Activated naive CD4-positive, alpha-beta T cell treated with anti-CD3 and anti-CD28 coated beads for 36 hours (primary cell): ENCODE results near the gene RAD51B. TPM values are rescaled to one million over a fixed set of nuclear protein-coding genes. Genes with fewer than 3 reads are reported as not detected.
"Not testable (repeated sequence)": the region's sequence is repeated elsewhere in the genome, so short reads cannot be mapped to it uniquely, and the experiment has no call there.

ENCODE experiments used
- CTCF ChIA-PET: fragments of 350-600 bp; sonication (Branson Sonifier 250); formaldehyde crosslinking; loops from one replicate; lab custom pipeline; 2021; ENCODE audit warnings: antibody characterized with exemption; lab: Charles Lee
- DNase-seq: peaks from one replicate; pipeline ENCODE4 v3.0.0-alpha.2; 2020
- H3K27ac Mint-ChIP-seq: one replicate; pipeline ENCODE4 v1.8.0; 2021; ENCODE audit warnings: mild to moderate bottlenecking, mixed read lengths
- H3K27me3 Mint-ChIP-seq: one replicate; pipeline ENCODE4 v1.8.0; 2021; ENCODE audit warnings: low read depth, mixed read lengths
- H3K36me3 Mint-ChIP-seq: one replicate; pipeline ENCODE4 v1.8.0; 2021; ENCODE audit warnings: low read depth, mixed read lengths
- H3K4me1 Mint-ChIP-seq: one replicate; pipeline ENCODE4 v1.8.0; 2021; ENCODE audit warnings: low read depth, mixed read lengths
- H3K4me3 Mint-ChIP-seq: one replicate; pipeline ENCODE4 v1.8.0; 2021; ENCODE audit warnings: mild to moderate bottlenecking, moderate library complexity, mixed read lengths
- H3K9me3 Mint-ChIP-seq: one replicate; pipeline ENCODE4 v1.8.0; 2021; ENCODE audit warnings: mixed read lengths
- intact Hi-C: fragments of 100-400 bp; cut with micrococcal nuclease; formaldehyde crosslinking; loops from one replicate; pipeline ENCODE4 v1.15.1; 2023
- total RNA-seq, 2 experiments: library from RNA; stranded (reverse); gene quantifications; one replicate each; pipeline ENCODE4 v1.2.3, GENCODE V29; 2021

Gene RAD51B
- total RNA-seq, 2 experiments from 2014 or later, result 44.8 to 47.6 TPM

DNA sequence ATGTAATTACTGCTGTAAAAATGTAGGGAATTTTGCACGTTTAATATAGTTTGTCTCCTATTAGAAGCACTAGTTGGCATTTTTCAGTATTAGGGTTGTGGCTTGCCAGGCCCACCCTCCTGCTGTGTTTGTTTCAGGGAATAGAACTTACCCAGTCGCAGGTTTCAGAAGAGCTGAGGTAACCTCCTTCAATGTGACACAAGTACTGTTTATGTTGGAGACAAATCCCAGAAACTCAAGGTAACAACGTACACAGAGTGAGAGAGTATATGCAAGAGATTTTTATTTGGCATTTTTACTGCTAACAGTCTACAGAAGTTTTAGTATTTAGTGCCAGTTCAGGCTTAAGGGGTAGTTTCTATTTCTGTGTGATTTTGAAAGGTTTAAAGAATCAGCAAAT, 284.3 kb downstream of the RAD51B start:
- Mint-ChIP-seq H3K4me1 (no peaks in the 10 kb centered on the region), H3K9me3 (peaks cover 24% of the 10 kb centered on the region), H3K36me3 (peaks cover 30% of the 10 kb centered on the region), H3K27me3 (no peaks in the 10 kb centered on the region), H3K27ac (no peak overlapping the region), H3K4me3 (no peak overlapping the region)
- intact Hi-C loops, result no loop called here
- CTCF ChIA-PET, result no interaction called here
- no peak for DNase-seq

DNA sequence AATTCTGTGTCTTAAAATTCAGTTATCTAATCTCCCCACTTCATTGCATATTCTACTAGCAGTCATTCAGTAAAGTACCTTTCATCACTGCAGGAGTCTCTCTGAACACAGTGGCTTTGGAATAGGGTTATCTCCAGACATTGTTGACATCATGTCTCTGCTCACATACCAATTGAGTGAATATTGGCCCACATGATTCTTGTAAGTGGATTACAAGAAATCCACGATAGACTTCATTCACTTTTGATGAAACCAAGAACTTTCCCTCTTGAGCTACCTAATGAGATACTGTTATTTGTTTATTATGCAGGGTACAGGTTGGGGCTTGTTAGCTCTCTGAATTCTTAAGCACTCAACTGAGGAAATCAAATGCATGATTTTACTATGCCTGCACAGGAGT, 284.9 kb downstream of the RAD51B start:
- H3K9me3 Mint-ChIP-seq, result peaks cover 24% of the 10 kb centered on the region
- H3K4me3 Mint-ChIP-seq, result no peak overlapping the region
- no peak overlapping the region for H3K27ac Mint-ChIP-seq
- CTCF ChIA-PET, result no interaction called here
- DNase-seq, result no peak
- H3K36me3 Mint-ChIP-seq, result peaks cover 27% of the 10 kb centered on the region
- H3K4me1 Mint-ChIP-seq, result peaks cover 6% of the 10 kb centered on the region
- H3K27me3 Mint-ChIP-seq, result no peaks in the 10 kb centered on the region
- intact Hi-C loops, result no loop called here

DNA sequence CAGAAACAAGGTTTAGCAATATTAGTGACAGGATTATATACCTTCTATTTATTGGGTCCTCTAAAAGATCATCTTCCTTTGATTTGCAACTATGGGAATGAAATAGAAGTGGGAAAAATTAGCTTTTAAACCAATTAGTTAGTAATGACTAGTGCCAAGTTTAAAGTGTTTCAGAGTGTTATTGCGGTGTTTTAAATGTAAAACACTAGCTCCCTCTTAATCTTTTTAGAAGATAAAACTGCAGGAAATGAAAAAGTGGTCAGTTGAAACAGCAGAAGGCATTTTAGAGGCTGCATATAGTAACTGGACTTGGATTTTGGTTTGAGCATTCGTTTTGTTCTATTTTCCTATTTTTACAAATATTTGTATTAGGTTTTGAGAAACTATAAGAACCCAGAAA, 286.2 kb downstream of the RAD51B start:
- H3K4me1 Mint-ChIP-seq, result peaks cover 11% of the 10 kb centered on the region
- peaks cover 18% of the 10 kb centered on the region for H3K36me3 Mint-ChIP-seq
- no peak overlapping the region for H3K27ac Mint-ChIP-seq
- DNase-seq, result no peak
- H3K9me3 Mint-ChIP-seq, result peaks cover 16% of the 10 kb centered on the region
- H3K27me3 Mint-ChIP-seq, result no peaks in the 10 kb centered on the region
- no peak overlapping the region for H3K4me3 Mint-ChIP-seq
- CTCF ChIA-PET, result no interaction called here
- intact Hi-C loops, result no loop called here

DNA sequence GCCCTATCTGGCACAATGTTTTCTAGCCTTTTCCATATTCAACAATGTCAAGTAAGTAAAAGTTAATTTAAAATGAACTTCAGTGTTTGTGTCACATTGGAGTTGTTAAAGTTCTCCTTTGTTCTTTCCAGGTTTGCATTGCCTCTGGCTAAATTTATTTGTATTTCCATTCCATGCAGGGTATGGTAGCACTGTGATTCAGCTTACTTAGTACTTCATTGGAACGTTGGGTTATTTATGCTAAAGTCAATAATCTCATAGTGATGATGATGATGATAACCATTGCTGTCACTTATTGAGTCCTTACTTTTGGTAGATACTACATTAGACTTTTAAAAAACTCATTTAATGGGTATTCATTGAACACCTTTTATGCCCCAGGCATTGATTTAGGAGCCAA, 286.9 kb downstream of the RAD51B start:
- CTCF ChIA-PET, result no interaction called here
- Mint-ChIP-seq H3K36me3 (peaks cover 11% of the 10 kb centered on the region), H3K4me1 (peaks cover 11% of the 10 kb centered on the region), H3K27ac (no peak overlapping the region), H3K9me3 (peaks cover 11% of the 10 kb centered on the region), H3K4me3 (no peak overlapping the region), H3K27me3 (no peaks in the 10 kb centered on the region)
- no peak for DNase-seq
- intact Hi-C loops, result no loop called here

DNA sequence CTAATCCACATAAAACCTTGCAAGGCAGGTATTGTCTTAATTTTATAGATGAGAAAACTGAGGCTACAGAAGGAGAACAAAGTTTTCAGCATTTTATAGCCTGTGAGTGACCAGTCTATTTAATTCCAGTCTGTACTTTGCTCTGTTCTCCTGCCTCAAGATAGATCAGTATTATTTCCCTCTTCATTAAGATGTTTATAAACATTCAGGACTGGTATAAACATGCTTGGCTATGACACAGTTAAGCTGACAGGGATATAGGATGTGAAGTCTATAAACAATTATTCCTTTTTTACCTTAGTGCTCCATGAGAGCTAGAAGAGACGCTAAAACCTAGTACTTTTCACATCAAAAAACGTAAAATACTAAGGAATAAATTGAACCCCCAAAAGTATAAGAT, 287.3 kb downstream of the RAD51B start:
- CTCF ChIA-PET, result no interaction called here
- peaks cover 11% of the 10 kb centered on the region for H3K4me1 Mint-ChIP-seq
- intact Hi-C loops, result no loop called here
- peaks cover 7% of the 10 kb centered on the region for H3K36me3 Mint-ChIP-seq
- H3K4me3 Mint-ChIP-seq, result no peak overlapping the region
- peaks cover 7% of the 10 kb centered on the region for H3K9me3 Mint-ChIP-seq
- H3K27ac Mint-ChIP-seq, result no peak overlapping the region
- no peaks in the 10 kb centered on the region for H3K27me3 Mint-ChIP-seq
- DNase-seq, result no peak

DNA sequence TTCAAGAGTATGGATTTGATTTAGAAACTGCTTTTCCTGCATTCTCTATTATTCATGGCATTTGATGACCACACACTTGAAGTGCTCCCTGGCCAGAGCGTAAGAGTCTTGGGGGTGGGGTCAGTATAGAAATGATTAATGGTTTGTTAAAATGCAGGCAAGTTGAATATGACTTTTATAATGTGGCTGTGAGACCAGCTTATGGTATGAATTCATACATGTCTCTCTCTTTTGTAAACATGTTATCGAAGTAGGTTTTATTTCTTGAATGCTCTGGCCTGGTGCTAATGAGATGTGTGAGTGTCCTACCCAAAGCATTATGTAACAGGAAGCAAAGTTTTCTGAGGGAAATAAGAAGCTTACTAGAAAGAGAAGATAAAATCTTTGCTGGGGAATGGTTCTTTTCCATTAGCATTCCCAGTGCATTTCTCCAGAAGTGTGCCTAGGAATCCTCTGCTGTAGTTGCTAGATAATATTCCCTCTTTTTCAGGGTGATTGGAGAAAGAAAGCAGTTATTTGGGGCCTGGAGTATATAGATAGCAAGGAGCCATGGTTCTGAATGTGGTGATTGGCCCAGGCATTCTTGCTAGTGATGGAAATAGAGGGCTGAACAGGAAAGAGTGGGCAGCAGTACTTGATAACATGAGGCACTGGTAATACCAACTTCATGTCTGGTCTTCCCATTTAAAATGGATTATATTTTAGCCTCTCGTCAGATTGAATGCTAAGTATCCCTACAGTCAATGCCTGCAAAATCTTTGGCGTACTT, 289.7 kb downstream of the RAD51B start:
- CTCF ChIA-PET, result no interaction called here
- Mint-ChIP-seq H3K9me3 (no peaks in the 10 kb centered on the region), H3K4me3 (no peak overlapping the region), H3K27ac (no peak overlapping the region), H3K36me3 (no peaks in the 10 kb centered on the region), H3K27me3 (no peaks in the 10 kb centered on the region), H3K4me1 (peaks cover 11% of the 10 kb centered on the region)
- DNase-seq, result no peak
- intact Hi-C loops, result no loop called here

DNA sequence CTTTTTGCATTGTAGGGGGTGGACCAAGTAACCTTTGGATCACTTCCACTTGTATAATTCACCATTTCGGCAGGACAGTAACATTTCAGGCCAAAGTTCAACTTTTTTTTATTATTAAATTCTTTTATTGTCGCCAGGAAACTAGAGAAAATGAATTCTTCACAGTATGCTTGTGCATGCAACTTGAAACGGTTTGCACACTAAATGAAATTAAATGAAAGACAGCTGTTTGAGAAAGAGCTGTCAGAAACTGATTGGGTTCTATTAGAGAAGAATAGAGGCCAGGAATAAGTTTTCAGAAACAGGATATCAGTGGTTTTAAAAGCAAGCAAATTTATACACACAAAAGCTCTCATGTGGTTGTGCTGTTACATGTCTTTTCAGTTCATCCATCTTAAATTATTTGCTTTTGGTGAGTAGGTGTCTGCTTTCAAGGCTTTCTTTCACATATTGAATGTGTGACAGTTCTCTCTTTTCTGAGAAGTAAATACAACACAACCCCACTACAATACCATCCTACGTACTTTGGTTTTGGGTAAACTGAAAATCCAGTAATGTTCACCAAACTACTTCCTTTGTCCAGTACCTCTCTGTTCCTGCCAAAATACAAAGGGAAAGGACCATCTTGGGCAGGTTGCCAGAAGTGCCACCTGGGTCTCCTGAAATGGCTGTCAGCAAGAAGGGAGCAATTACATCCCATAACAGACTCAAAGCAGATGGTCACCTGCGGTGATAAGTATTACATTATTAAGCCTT, 291.7 kb downstream of the RAD51B start:
- no peaks in the 10 kb centered on the region for H3K36me3 Mint-ChIP-seq

DNA sequence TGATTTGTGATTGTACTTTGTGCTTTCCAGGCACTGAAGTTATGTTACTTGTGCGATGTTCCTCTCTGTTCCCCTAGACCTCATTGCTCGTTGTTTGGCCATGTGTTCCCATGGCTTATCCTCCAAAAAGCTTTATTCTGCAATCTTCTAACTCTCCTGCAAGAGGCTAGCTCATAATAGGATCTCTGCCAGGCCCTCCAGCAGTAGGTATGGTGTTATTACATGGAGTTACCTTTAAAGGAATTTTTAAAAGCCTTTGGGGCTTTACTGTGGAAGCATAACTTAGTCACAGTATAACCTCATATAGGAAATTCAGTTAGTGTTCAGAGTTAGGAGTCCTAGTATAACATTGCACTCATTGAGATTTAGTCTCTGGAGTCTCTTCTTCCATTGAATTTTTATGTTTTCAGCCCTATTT, 292.3 kb downstream of the RAD51B start:
- Mint-ChIP-seq H3K36me3 (no peaks in the 10 kb centered on the region), H3K27ac (no peak overlapping the region), H3K27me3 (no peaks in the 10 kb centered on the region), H3K4me3 (no peak overlapping the region), H3K4me1 (peaks cover 11% of the 10 kb centered on the region), H3K9me3 (no peaks in the 10 kb centered on the region)
- intact Hi-C loops, result no loop called here
- DNase-seq, result no peak
- CTCF ChIA-PET, result interaction anchor here (0.5 kb wide), 1 partner anchor 30 kb away, joined by 3 read pairs; no protein-coding TSS in a partner anchor

More for the DNA sequence above, 291.7 kb downstream of the RAD51B start:
- H3K9me3 Mint-ChIP-seq, result no peaks in the 10 kb centered on the region
- intact Hi-C loops, result no loop called here
- H3K4me1 Mint-ChIP-seq, result peaks cover 11% of the 10 kb centered on the region
- H3K27me3 Mint-ChIP-seq, result no peaks in the 10 kb centered on the region
- H3K4me3 Mint-ChIP-seq, result no peak overlapping the region
- DNase-seq, result no peak
- no peak overlapping the region for H3K27ac Mint-ChIP-seq
- CTCF ChIA-PET, result interaction anchor here (0.5 kb wide), 1 partner anchor 30 kb away, joined by 3 read pairs; no protein-coding TSS in a partner anchor

DNA sequence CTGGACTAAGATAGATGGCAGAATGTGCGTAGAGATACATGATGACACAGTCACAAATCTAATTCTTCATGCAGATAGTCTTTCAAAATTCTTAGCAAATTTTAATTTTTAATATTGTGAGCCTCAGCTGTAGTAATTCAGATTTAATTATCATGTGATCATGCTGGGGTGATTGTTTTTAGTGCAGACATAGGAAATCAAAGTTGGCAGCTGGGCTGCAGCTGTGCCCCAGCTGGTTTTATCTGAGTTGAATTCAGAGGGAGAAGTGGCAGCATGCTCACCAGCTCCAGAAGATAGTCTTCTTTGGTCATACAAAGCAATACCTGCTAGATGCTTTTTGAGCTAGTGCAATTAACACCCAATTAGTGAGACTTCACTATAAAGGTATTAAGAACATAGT, 292.9 kb downstream of the RAD51B start:
- CTCF ChIA-PET, result no interaction called here
- no peaks in the 10 kb centered on the region for H3K36me3 Mint-ChIP-seq
- H3K4me1 Mint-ChIP-seq, result peaks cover 11% of the 10 kb centered on the region
- no peak overlapping the region for H3K4me3 Mint-ChIP-seq
- intact Hi-C loops, result no loop called here
- H3K27me3 Mint-ChIP-seq, result no peaks in the 10 kb centered on the region
- H3K9me3 Mint-ChIP-seq, result no peaks in the 10 kb centered on the region
- H3K27ac Mint-ChIP-seq, result no peak overlapping the region
- DNase-seq, result no peak

DNA sequence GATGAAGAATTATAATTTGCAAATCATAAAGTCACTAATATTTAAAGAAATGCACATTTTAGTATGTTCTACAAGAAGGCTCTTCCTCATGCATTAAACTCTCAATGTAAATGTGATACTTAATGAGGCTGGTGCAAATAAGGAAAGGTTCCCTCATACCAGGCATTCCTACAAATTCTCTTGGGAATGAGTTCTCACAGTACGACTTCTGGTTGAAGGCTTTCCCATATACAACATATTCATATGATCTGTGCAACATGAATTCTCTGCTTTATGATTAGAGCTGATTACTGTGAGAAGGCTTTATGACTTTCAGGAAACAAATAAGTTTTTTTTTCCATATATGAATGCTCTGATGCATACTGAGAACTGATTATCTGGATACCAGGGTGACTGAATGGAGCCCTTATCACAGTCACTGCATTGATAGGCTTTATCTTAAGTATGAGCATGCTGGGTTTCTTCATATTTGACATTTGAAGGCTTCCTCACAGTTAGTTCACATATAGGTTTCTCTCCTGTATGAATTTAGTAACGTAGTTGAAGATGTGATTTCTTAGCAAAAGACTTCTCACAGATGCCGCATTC, 293.9 kb downstream of the RAD51B start:
- CTCF ChIA-PET, result no interaction called here
- intact Hi-C loops, result no loop called here
- Mint-ChIP-seq H3K9me3 (no peaks in the 10 kb centered on the region), H3K4me1 (peaks cover 11% of the 10 kb centered on the region), H3K4me3 (no peak overlapping the region), H3K27me3 (no peaks in the 10 kb centered on the region), H3K36me3 (no peaks in the 10 kb centered on the region), H3K27ac (no peak overlapping the region)
- no peak for DNase-seq

DNA sequence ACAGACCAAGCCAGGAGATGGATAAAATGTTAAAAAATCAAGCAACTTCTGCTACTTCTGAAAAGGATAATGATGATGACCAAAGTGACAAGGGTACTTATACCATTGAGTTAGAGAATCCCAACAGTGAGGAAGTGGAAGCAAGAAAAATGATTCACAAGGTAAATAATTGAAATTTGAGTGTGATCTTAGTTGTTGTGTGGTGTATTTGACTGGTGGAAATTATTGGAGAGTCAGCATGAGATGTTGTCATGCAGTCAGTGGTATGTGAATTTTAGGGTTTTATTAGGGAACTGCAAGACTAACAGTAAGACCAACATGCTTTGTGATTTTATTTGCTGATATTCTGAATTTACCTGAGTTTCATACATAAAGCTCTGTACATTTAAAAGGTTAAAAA, 296.4 kb downstream of the RAD51B start:
- H3K9me3 Mint-ChIP-seq, H3K4me3 Mint-ChIP-seq, H3K27me3 Mint-ChIP-seq, H3K36me3 Mint-ChIP-seq, H3K27ac Mint-ChIP-seq, H3K4me1 Mint-ChIP-seq, DNase-seq, intact Hi-C loops: not testable (repeated sequence)
- CTCF ChIA-PET, result interaction anchor here (0.7 kb wide), 1 partner anchor 88 kb away, joined by 4 read pairs; no protein-coding TSS in a partner anchor

DNA sequence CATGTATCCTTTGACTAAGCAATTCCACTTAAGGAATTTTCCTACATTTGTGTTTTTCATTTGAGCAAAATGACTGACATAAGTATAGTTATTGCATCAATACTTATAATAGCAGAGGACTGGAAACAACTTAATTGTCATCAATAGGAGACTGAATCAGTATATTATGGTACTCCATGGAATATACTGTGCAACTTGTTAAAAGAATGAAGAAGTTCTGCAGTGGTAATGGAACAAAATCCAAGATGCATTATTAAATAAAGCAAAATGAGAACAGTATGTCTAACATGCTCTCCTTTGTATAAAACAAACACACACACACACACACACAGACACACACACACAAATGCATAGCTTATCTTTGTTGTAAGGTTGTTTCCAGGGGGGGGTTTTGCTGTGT, 303.1 kb downstream of the RAD51B start:
- no peaks in the 10 kb centered on the region for H3K4me1 Mint-ChIP-seq
- H3K4me3 Mint-ChIP-seq, result no peak overlapping the region
- DNase-seq, result no peak
- H3K9me3 Mint-ChIP-seq, result peaks cover 4% of the 10 kb centered on the region
- no peaks in the 10 kb centered on the region for H3K27me3 Mint-ChIP-seq
- intact Hi-C loops, result no loop called here
- peaks cover 2% of the 10 kb centered on the region for H3K36me3 Mint-ChIP-seq
- H3K27ac Mint-ChIP-seq, result no peak overlapping the region
- CTCF ChIA-PET, result interaction anchor here (1.1 kb wide), 1 partner anchor 178 kb away, joined by 3 read pairs; no protein-coding TSS in a partner anchor
